T-helper 1 cell treated with Interleukin-12 subunit alpha and Interleukin-12 subunit beta and Interleukin-4 antibody, amounts not matched to agents 30 ng/mL and 1 ng/mL, for 36 hours (primary cell): Measurements from ENCODE around the gene KCNK1. TPM values are rescaled to one million over a fixed set of nuclear protein-coding genes. Genes with fewer than 3 reads are reported as not detected.
"Not testable (repeated sequence)": the region's sequence is repeated elsewhere in the genome, so short reads cannot be mapped to it uniquely, and the experiment has no call there.

Experiments
- intact Hi-C: fragments of 100-400 bp; cut with micrococcal nuclease; formaldehyde crosslinking; loops from one replicate; pipeline ENCODE4 v1.15.1; 2024
- total RNA-seq: library from RNA; stranded (reverse); gene quantifications from 2 replicates; pipeline ENCODE4 v1.2.3, GENCODE V29; 2022

Gene KCNK1
- total RNA-seq, 1 donor from 2014 or later: 1.3 TPM

GRCh38 chr1:233664804-233665574 is 51.1 kb downstream of the KCNK1 start:
- intact Hi-C loops: no loop called here

GRCh38 chr1:233665575-233666270 is 51.8 kb downstream of the KCNK1 start:
- intact Hi-C loops: no loop called here

GRCh38 chr1:233667741-233668140 is 53.8 kb downstream of the KCNK1 start:
- intact Hi-C loops: no loop called here

- intact Hi-C loops: no loop called here
These were observed 54.3 kb downstream of the KCNK1 start for GRCh38 chr1:233668146-233668724.

GRCh38 chr1:233668725-233669294 is 54.9 kb downstream of the KCNK1 start:
- intact Hi-C loops: no loop called here

- intact Hi-C loops: not testable (repeated sequence)
These were observed 56.5 kb downstream of the KCNK1 start for GRCh38 chr1:233670363-233670762.

DNA sequence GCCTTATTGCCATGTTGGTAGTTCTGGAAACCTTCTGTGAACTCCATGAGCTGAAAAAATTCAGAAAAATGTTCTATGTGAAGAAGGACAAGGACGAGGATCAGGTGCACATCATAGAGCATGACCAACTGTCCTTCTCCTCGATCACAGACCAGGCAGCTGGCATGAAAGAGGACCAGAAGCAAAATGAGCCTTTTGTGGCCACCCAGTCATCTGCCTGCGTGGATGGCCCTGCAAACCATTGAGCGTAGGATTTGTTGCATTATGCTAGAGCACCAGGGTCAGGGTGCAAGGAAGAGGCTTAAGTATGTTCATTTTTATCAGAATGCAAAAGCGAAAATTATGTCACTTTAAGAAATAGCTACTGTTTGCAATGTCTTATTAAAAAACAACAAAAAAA is 57.4 kb downstream of the KCNK1 start:
- intact Hi-C loops: no loop called here

DNA sequence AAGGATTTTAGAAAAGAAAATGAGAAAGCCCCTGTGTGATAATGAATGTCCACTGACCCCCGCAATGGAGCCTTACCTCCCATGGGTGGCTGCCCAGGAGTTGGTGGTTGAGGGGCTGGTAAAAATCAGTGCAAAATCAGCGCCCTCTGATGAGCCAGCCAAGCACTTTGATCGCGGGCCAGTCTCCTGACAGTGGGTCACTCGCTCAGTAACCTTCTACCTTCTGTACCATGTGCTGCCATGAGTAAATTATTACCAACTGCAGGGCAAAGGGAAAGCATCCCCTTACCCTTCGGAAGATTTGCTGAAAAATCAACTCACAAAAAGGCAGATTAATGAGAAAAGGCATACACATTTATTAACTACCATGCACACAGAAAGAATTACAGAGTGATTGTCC is 58.8 kb downstream of the KCNK1 start:
- intact Hi-C loops: no loop called here

- intact Hi-C loops: no loop called here
These were observed 59.5 kb downstream of the KCNK1 start for GRCh38 chr1:233673261-233673946.

GRCh38 chr1:233673947-233674431 is 60.1 kb downstream of the KCNK1 start:
- intact Hi-C loops: no loop called here

GRCh38 chr1:233675446-233675845 is 61.5 kb downstream of the KCNK1 start:
- intact Hi-C loops: no loop called here

- intact Hi-C loops: no loop called here
These were observed 62.0 kb downstream of the KCNK1 start for GRCh38 chr1:233675893-233676292.

DNA sequence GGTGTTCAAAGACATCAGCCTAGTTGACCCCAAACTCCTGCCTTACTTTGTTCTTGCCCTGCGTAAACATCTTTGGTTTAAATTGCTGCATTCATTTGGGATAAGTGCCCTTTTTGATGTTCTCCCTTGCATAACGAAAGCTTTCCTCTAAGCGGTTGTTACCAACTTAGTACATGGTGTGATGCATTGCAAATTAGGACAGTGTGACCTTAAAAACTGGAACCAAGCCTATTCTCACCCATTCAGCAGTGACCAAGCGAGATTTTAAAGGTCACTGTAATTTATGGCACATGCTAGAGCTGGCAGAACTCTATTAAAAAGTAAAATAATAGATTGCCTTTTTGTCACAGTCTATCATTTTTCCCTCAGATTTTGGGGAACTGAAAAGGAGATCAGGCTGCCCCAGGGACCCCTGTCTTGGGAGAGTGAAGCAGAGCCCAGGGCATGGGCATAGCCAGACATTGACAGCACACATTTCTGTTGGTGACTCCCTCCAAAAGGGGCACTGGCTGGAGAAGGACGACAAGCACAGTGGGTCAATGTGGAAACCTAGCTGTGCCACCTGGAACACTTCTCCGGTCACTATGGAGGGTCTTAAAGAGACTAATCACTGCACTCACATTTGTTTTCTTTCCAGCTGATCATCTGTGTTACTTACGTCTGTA is 63.9 kb downstream of the KCNK1 start:
- intact Hi-C loops: no loop called here

GRCh38 chr1:233679030-233679429 is 65.1 kb downstream of the KCNK1 start:
- intact Hi-C loops: no loop called here

DNA sequence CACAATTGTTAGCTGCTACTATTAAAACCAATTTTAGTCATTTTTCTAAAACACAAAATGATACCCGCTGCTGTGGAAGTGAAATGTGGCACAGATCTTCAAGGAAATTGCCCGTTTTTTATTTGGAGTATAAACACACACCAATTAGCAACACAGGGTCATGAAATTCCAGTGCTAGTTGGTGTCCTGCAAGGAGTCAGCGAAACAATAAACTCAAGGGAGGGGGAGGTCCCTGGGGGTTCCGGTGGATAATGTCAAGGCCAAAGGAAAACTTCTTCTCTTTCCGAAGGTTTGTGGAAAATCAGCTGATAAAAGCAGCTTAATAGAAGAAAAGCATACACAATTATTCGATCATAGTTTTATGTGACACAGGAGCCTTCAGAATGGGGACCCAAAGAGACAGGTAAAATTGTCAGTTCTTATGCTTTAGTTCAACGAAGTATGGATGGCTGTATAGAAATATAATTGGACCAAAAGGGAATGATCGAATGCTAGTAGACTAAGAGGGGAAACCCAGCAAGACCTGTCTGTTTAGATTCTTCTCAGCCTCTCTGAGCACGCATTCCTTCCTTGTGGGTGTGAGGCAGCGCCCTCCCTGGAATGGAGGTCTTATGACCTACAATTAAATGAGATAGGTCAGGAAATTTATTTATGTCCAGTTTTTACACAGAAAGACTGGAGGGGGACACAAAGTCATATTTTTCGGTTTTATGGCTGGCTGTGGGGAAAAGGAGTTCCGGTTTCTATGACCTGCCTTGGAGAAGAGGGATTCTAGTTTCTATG is 65.9 kb downstream of the KCNK1 start:
- intact Hi-C loops: no loop called here

GRCh38 chr1:233681285-233681684 is 67.4 kb downstream of the KCNK1 start:
- intact Hi-C loops: no loop called here

DNA sequence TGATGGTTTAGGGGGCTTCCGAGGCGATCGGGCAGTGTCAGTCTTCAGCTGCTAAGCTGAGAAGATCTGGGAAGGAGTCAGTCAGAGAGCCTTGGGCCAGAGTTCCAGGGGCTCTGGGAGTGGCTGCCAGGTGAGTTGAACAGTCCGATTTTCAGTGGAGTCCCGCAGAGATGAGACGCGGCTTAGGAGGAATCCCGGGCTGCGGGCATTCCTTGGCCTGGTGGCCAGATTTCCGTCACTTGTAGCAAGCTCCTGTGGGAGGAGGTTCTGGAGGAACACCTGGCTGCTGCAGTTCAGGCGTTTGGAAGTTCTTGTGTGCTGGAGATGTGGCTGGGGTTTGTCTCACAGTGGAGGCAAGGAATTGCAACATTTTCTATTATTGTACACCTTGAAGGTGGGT is 72.7 kb downstream of the KCNK1 start:
- intact Hi-C loops: not testable (repeated sequence)

GRCh38 chr1:233689017-233689747 is 75.3 kb downstream of the KCNK1 start:
- intact Hi-C loops: no loop called here

GRCh38 chr1:233689748-233690254 is 75.9 kb downstream of the KCNK1 start:
- intact Hi-C loops: no loop called here
